Effector memory CD4-positive, alpha-beta T cell (primary cell): ENCODE measurements around the gene MID2.
"Not testable (repeated sequence)": the region's sequence is repeated elsewhere in the genome, so short reads cannot be mapped to it uniquely, and the experiment has no call there.

Source experiments
- DNase-seq, 3 donors: peaks; one replicate each; pipeline ENCODE4 v3.0.0-alpha.2; 2020
- H3K27ac ChIP-seq: 2 replicates; pipeline ENCODE4 v1.7.0; 2013; ENCODE audit warnings: mild to moderate bottlenecking, low read length, moderate library complexity; ENCODE audit not compliant: insufficient read depth, poor library complexity, severe bottlenecking
- H3K27me3 ChIP-seq: replicated peaks from 2 replicates; pipeline ENCODE4 v1.7.0; 2013; ENCODE audit warnings: mild to moderate bottlenecking, low read length; ENCODE audit not compliant: insufficient read depth, control insufficient read depth, poor library complexity, severe bottlenecking
- H3K36me3 ChIP-seq: 2 replicates; pipeline ENCODE4 v1.7.0; 2013; ENCODE audit warnings: mild to moderate bottlenecking, low read length, moderate library complexity; ENCODE audit not compliant: control insufficient read depth, insufficient read depth
- H3K4me1 ChIP-seq: 2 replicates; pipeline ENCODE4 v1.7.0; 2013; ENCODE audit warnings: low read length, mild to moderate bottlenecking; ENCODE audit not compliant: control insufficient read depth, insufficient read depth, poor library complexity, severe bottlenecking
- H3K4me3 ChIP-seq: 2 replicates; pipeline ENCODE4 v1.7.0; 2013; ENCODE audit warnings: low read length, low read depth, mild to moderate bottlenecking; ENCODE audit not compliant: insufficient read depth, poor library complexity, severe bottlenecking
- H3K9me3 ChIP-seq: 2 replicates; pipeline ENCODE4 v1.7.0; 2013; ENCODE audit warnings: mild to moderate bottlenecking, low read length, moderate library complexity; ENCODE audit not compliant: control insufficient read depth

Gene MID2

GRCh38 chrX:107840971-107841370 is 15.3 kb downstream of the MID2 start:
- no peaks in the 10 kb centered on the region for H3K4me1 ChIP-seq
- peaks cover 4% of the 10 kb centered on the region for H3K36me3 ChIP-seq
- no peak for DNase-seq
- no peak overlapping the region for H3K4me3 ChIP-seq
- no peaks in the 10 kb centered on the region for H3K9me3 ChIP-seq
- H3K27me3 ChIP-seq = no peaks in the 10 kb centered on the region
- H3K27ac ChIP-seq = no peak overlapping the region

DNA sequence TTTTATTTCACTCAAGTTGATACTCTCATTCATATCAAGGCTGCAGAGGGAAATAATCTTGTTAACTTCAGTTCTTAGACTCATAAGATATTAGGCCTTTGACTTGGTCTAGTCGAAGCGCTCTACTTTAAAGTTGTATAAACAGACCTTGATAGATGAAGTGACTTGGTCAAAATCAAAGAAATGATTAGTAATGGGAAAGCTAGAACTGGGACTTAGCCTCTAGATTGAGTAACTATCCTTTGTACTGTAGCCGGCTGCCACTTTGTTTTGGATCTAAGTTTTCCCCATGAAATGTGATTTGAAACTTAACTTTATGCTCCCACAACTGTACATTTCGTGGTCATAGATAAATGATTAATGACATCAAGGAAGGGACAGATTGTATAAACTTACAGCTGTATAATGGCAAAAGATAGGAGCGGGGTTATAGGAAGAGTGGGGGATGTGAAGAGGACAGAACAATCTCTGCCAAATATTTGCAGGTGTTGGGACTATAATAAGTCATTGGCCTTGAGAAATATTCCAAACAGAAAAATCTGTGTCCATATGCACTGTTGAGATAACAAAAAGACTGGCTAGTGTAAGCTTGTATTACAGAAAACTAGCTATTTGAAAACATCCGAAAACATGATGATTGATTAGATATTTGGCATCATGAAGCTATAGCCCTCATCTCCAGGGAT is 17.2 kb downstream of the MID2 start:
- Histone ChIP-seq H3K4me1 (no peaks in the 10 kb centered on the region), H3K36me3 (peaks cover 4% of the 10 kb centered on the region), H3K9me3 (no peaks in the 10 kb centered on the region), H3K27me3 (no peaks in the 10 kb centered on the region), H3K4me3 (no peak overlapping the region), H3K27ac (no peak overlapping the region)
- DNase-seq = no peak

DNA sequence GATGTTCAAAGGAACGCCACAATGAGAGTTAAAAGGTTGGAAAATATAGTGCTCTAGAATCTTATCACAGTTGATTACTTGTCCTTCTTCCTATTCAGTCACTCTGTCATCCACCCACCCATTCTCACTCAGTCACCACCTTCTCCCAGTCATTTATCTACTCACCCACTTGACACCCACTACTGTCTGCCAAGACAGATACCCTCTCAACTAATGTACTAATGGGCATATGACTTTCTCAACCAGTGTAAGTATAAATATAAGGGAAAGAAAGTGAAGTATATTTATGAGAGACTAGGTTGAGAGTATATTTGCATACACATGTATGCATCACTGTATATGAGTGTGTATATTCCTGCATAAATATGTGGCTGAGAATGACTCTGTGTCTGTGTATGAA is 20.0 kb downstream of the MID2 start:
- Histone ChIP-seq H3K4me1 (no peaks in the 10 kb centered on the region), H3K36me3 (peaks cover 4% of the 10 kb centered on the region), H3K27me3 (no peaks in the 10 kb centered on the region), H3K27ac (no peak overlapping the region), H3K9me3 (no peaks in the 10 kb centered on the region), H3K4me3 (no peak overlapping the region)
- DNase-seq = no peak

GRCh38 chrX:107848591-107848990 is 22.9 kb downstream of the MID2 start:
- H3K27ac ChIP-seq = no peak overlapping the region
- no peaks in the 10 kb centered on the region for H3K4me1 ChIP-seq
- H3K9me3 ChIP-seq = no peaks in the 10 kb centered on the region
- H3K36me3 ChIP-seq = no peaks in the 10 kb centered on the region
- H3K4me3 ChIP-seq = no peak overlapping the region
- no peak for DNase-seq
- no peaks in the 10 kb centered on the region for H3K27me3 ChIP-seq

GRCh38 chrX:107849747-107850421 is 24.2 kb downstream of the MID2 start:
- Histone ChIP-seq H3K27ac (no peak overlapping the region), H3K36me3 (no peaks in the 10 kb centered on the region), H3K4me3 (no peak overlapping the region), H3K27me3 (no peaks in the 10 kb centered on the region), H3K9me3 (no peaks in the 10 kb centered on the region), H3K4me1 (no peaks in the 10 kb centered on the region)
- no peak for DNase-seq

- H3K4me1 ChIP-seq = no peaks in the 10 kb centered on the region
- H3K36me3 ChIP-seq = no peaks in the 10 kb centered on the region
- no peaks in the 10 kb centered on the region for H3K27me3 ChIP-seq
- H3K27ac ChIP-seq = no peak overlapping the region
- DNase-seq = no peak
- no peak overlapping the region for H3K4me3 ChIP-seq
- no peaks in the 10 kb centered on the region for H3K9me3 ChIP-seq
Observed at GRCh38 chrX:107850422-107850765, 24.7 kb downstream of the MID2 start.

DNA sequence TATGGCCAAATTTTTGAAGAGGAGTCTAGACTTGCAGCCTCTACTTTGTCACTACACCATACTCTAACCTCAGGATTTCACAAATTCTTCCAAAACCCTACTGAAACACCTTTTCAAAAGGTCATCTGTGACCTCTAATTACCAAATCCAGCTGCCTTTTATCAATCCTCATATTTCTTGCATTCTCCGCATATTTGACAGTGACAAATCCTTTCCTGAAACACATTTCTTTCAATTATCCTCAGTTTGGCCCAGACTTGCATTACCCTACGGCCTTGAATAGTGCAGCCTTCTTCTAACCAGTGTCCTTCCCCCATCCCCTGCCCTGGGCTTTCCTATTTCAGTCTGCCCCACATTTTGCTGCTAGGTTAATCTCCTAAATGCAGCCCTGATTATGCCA is 25.5 kb downstream of the MID2 start:
- no peaks in the 10 kb centered on the region for H3K36me3 ChIP-seq
- no peak overlapping the region for H3K27ac ChIP-seq
- H3K4me1 ChIP-seq = no peaks in the 10 kb centered on the region
- H3K9me3 ChIP-seq = no peaks in the 10 kb centered on the region
- no peaks in the 10 kb centered on the region for H3K27me3 ChIP-seq
- DNase-seq = no peak
- H3K4me3 ChIP-seq = no peak overlapping the region

DNA sequence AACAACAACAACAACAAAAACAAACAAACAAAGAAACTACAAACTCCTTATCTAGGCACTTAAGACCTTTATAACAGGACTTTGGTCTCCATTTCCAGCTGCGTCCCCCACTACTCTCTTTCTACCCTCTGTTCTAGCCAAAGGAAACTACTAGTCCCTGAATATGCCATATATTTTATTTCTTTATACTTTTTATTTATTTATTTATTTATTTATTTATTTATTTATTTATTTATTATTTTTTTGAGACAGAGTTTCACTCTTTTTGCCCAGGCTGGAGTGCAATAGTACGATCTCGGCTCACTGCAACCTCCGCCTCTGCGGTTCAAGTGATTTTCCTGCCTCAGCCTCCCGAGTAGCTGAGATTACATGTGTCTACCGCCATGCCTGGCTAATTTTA is 26.0 kb downstream of the MID2 start:
- DNase-seq, H3K9me3 ChIP-seq, H3K27me3 ChIP-seq, H3K4me3 ChIP-seq, H3K4me1 ChIP-seq, H3K27ac ChIP-seq, H3K36me3 ChIP-seq: not testable (repeated sequence)

- Histone ChIP-seq H3K36me3 (no peaks in the 10 kb centered on the region), H3K9me3 (no peaks in the 10 kb centered on the region), H3K27me3 (no peaks in the 10 kb centered on the region), H3K27ac (no peak overlapping the region), H3K4me3 (no peak overlapping the region), H3K4me1 (no peaks in the 10 kb centered on the region)
- no peak for DNase-seq
Observed at GRCh38 chrX:107856289-107856688, 30.6 kb downstream of the MID2 start.

- not testable (repeated sequence) for H3K4me3 ChIP-seq, H3K27ac ChIP-seq, H3K36me3 ChIP-seq, H3K4me1 ChIP-seq, H3K27me3 ChIP-seq, H3K9me3 ChIP-seq, DNase-seq
Observed at GRCh38 chrX:107857041-107857440, 31.4 kb downstream of the MID2 start.
